HG02588 (cell line): ENCODE data around the gene ENTREP1.
A peak's percentile ranks its signal among the peaks of the same experiment; 100 is the strongest.
"Not testable (repeated sequence)": the region's sequence is repeated elsewhere in the genome, so short reads cannot be mapped to it uniquely, and the experiment has no call there.

Source experiments
- ATAC-seq: cut with Tn5 transposase; IDR thresholded peaks from one replicate; pipeline ENCODE4 v1.9.1; 2021; ENCODE audit warnings: mild to moderate bottlenecking, moderate library complexity; ENCODE audit not compliant: unreplicated experiment

Gene ENTREP1

DNA sequence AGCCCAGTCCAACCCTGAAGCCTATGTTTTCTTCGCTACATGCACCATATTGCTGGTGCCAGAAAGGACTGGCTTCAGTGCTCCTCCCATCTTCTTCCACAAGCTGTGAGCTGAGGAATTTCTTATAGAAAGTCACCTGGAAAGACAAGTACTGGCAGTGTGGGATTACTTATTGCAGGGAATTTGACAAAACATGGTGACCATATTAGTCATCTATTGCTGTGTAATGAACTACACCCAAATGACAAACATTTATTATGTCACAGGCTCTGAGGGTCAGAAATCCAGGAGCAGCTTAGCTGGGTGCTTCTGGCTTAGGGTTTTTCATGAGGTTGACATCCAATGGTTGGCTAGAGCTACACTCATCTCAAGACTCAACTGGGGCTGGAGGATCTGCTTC, 75.5 kb downstream of the ENTREP1 start:
- no peak for ATAC-seq

GRCh38 chr9:69409936-69410335, 84.9 kb downstream of the ENTREP1 start:
- not testable (repeated sequence) for ATAC-seq

DNA sequence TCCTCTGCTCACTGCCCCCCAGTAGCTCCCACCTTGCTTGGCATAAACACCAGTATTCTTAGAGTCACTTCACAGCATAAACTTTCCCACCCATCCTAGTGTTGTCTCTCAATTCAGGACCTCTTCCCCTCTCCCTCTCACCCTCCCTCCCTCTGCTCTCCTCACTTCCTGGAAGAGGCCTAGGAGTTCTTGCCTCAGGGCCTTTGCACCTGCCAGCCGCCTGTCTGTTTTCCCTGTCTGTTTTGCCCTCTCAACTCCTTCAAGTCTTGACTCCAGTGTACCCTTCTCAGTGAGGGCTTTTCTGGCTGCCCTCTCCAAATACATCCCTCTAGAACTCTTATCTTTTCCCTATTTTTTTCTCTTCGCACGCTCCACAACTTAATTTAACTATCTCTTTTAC, 86.2 kb downstream of the ENTREP1 start:
- ATAC-seq: no peak

- no peak for ATAC-seq
These were observed 87.1 kb downstream of the ENTREP1 start for GRCh38 chr9:69411931-69412740.

DNA sequence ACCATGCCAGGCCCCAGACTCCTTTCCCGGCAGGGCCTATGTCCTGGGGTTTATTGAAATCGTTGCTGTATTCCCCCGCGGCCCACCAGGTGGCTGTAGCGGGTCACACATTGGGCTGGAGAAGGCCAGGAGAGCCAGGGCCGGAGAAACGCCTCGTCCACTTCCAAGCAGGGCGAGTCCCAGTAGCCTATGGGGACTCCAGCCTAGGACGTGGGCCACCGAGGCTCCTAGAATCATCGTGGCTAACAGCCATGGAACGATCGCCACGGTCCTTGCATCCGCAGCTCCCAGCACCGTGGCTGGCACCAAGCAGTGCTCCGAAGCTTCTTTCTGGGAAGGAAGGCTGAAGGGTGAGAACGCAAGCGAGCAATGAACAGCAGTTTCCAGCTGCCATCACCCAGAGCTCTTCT, 87.7 kb downstream of the ENTREP1 start:
- no peak for ATAC-seq

GRCh38 chr9:69420611-69421270, 95.7 kb downstream of the ENTREP1 start:
- ATAC-seq: no peak

DNA sequence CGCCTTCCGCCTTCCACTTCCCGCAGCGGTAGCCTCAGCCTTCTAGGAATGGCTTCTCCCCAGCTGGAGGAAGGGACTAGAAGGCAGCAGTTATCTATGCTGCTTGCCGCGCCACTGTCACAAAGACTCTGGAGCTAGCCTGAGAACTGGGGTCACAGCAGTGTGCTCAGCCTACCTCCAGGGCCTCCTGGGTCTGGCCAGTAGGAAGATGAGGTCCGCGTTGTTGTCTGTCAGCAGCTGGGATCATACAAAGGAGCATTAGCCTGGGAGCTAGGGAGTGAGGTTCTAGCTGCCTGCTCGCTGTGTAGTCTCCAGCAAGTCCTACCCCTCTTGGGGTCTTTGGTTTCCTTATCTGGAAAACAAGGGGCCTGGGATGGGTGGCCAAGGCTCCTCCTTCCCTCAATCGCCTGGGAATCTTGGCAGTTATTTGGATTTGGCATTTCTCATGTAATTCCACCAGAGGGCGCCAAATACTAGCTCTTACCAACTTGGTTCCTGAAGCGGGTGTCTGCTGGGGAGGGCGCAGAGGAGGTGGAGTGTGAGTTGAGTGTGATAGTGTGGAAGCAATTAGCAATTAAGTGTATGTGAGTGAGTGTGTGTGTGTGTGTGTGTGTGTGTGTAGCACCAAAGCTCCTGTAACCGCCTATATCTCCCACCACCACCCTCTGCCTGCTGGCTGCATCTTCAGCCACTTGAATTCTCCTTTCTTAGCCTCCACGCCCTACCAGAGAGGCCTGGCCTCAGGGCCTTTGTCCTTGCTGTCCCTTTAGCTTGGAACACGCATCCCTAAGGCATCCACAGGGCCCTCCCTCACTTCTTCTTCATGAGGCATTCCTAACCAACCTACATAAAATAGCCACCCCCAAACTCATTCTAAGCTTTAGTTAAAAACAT, 97.1 kb downstream of the ENTREP1 start:
- ATAC-seq: peak; percentile 60

DNA sequence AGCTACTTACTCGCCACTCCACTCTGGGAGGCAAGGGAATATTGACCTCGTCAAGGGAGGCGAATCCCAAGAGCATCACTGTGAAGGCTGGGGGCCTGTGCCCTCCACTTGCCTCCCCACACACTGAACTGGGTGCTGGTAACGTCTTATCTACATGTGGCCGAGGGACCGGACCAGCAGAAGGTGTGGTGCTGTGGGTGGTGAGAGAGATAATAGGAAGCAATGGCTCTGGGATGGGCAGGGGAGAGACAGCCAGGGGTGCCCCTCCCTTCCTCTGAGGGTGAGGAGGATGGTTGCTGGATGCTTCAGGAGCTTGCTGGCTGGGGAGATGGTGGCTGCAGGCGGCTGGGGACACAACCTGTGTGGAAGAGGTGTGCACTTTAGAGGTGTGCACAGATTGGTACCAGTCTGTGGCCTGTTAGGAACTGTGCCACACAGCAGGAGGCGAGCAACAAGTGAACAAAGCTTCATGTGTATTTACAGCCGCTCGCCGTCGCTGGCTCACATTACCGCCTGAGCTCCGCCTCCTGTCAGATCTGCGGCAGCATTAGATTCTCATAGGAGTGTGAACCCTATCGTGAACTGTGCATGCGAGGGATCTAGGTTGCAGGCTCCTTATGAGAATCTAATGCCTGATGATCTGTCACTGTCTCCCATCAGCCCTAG, 100.3 kb downstream of the ENTREP1 start:
- no peak for ATAC-seq

- ATAC-seq: no peak
These were observed 102.3 kb downstream of the ENTREP1 start for GRCh38 chr9:69427286-69427685.

DNA sequence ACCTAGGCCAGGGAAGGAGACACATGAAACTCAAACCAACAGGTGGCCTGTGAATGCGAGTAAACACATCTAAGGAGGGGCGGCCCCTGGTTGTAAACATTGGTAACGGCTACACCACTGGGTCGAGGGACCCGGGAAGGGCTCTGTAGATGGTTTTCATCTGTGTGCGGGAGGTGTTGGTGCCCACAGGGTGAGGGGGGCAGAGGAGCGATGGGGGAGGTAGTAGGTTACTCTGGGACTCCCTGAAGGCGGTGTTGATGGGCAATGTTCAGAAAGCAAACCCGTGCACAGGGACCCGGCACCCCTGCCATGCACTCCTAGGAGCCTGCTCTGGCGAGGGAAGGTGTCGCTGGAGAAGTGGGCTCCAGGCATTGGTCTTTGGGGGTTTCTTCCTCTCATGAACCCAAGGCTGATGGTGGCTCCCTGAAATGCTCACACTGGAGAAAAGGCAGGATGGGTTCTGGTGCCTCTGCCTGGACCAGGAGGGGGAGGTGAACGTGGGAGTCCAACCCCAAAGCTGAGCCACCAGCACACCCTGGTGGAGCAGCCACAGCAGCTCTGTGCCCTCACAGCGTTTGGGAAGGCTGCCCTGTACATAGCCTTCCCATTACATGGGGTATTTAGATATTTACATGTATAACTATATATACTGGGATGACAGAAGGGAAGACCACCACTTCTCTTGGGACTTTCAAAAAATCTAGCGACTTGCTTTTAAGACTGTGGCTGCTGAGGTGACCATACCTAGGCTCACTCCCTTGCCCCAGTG, 103.2 kb downstream of the ENTREP1 start:
- no peak for ATAC-seq

- ATAC-seq: no peak
These were observed 104.3 kb downstream of the ENTREP1 start for GRCh38 chr9:69429281-69429680.

DNA sequence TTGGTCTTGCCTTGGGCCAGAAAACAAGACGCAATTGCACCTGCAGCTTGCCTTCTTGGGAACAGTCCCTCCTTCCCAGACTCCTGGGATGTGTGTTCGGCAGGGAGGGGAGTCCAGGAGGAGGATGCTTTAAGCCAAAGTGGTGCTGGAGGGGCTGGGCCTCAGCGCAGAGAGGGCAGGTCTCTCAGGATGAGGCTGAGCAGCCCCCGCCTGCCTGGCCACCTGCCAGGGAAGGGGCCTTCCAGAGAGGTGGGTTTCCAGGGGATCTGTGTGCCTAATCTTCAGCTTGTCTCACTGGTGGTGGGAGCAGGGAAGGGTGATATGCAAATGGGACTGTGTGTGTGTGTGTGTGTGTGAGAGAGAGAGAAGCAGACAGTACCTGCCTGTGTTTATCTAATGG, 105.2 kb downstream of the ENTREP1 start:
- ATAC-seq: no peak

DNA sequence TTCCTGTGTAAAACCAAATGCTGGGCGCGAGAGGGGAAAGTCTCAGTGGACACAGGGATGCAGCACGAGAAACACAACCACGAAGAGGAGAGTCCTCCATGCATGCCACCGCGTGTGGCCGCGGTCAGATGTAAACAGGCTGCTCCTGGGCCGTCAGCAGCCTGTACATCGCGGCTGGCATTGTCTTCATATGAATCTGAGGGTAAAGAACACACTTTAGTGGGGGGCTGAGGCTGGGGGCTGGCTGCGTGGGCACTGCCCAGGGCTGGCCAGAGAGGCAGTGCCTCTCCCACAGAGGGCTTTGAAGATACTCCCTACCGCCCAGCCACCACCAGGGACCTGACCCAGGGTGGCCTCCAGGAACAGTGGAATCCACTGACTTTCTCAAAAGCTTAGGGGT, 106.2 kb downstream of the ENTREP1 start:
- ATAC-seq: no peak

DNA sequence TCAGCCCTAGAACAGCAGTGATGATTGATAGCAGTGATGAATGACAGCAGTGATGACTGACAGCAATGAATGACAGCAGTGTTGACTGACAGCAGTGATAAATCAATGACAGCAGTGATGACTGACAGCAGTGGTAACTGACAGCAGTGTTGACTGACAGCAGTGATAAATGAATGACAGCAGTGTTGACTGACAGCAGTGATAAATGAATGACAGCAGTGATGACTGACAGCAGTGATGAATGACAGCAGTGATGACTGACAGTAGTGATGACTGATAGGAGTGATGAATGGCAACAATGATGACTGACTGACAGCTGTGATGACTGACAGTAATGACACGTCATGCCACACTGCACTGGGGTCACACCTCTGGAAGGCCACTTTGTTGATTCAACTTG, 106.8 kb downstream of the ENTREP1 start:
- no peak for ATAC-seq

DNA sequence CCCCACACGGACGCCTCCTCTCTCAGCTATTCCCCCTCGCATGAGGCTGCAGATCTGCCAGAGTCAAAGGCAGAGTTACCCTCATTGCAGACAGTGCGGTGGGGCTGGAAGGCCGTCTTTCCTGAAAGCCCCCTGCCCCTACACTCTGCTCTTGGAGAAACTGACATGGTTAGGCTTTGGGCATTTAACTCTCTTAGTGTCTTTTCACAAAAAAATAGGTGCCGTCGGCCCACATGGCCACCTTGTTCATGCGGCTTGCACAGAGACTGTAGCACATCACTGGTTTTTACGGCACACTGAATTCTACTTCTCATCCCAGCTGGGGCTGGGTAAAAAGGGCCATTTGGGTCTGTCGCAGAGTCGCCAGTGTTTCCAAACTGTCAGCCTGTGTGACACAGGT, 107.6 kb downstream of the ENTREP1 start:
- ATAC-seq: no peak

DNA sequence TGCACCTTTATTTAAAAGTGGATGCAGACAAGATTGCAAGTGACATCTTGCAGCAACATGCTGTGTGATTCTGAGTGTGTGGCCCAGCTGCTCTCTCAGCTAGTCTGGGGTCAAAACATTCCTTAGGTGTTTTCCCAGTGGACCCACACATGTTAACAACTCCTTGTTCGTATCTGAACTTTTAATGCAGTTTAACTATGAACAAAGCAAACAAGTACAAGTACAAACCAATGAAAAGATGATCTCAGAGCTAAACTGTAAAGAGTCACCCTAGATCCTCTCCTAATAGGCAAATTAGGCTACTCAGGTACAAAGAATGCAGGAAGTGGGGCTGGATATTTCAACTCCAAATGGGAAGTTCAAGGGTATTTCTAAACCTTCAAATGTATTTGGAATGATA, 108.4 kb downstream of the ENTREP1 start:
- ATAC-seq: no peak

GRCh38 chr9:69433968-69434367, 109.0 kb downstream of the ENTREP1 start:
- ATAC-seq: no peak

DNA sequence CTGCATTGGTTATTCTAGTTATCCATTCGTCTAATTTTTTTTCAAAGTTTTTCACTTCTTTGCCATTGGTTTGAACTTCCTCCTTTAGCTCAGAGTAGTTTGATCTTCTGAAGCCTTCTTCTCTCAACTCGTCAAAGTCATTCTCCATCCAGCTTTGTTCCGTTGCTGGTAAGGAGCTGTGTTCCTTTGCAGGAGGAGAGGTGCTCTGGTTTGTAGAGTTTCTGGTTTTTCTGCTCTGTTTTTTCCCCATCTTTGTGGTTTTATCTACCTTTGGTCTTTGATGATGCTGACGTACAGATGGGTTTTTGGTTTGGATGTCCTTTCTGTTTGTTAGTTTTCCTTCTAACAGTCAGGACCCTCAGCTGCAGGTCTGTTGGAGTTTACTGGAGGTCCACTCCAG, 114.6 kb downstream of the ENTREP1 start:
- ATAC-seq: not testable (repeated sequence)

DNA sequence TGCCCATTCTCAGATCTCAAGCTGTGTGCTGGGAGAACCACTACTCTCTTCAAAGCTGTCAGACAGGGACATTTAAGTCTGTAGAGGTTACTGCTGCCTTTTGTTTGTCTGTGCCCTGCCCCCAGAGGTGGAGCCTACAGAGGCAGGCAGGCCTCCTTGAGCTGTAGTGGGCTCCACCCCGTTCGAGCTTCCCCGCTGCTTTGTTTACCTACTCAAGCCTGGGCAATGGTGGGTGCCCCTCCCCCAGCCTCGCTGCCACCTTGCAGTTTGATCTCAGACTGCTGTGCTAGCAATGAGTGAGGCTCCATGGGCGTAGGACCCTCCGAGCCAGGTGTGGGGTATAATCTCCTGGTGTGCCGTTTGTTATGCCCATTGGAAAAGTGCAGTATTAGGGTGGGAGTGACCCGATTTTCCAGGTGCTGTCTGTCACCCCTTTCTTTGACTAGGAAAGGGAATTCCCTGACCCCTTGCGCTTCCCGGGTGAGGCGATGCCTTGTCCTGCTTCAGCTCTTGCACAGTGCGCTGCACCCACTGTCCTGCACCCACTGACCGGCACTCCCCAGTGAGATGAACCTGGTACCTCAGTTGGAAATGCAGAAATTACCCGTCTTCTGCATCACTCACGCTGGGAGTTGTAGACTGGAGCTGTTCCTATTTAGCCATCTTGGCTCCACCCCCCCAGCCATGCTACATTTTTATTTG, 115.4 kb downstream of the ENTREP1 start:
- ATAC-seq: not testable (repeated sequence)
